GM10266 (cell line): ENCODE results near the gene DACT2.

Experiments used
- DNase-seq: peaks from one replicate; pipeline ENCODE4 v3.0.0; 2012; ENCODE audit errors: extremely low spot score
- TF ChIP-seq, protein P1 (sequence below): IDR thresholded peaks from 2 replicates; pipeline ENCODE4 v1.5.1; 2012; ENCODE audit warnings: mild to moderate bottlenecking, low read depth; ENCODE audit not compliant: control insufficient read depth, insufficient read depth; ENCODE audit errors: missing control alignments

The DACT2 gene

DNA sequence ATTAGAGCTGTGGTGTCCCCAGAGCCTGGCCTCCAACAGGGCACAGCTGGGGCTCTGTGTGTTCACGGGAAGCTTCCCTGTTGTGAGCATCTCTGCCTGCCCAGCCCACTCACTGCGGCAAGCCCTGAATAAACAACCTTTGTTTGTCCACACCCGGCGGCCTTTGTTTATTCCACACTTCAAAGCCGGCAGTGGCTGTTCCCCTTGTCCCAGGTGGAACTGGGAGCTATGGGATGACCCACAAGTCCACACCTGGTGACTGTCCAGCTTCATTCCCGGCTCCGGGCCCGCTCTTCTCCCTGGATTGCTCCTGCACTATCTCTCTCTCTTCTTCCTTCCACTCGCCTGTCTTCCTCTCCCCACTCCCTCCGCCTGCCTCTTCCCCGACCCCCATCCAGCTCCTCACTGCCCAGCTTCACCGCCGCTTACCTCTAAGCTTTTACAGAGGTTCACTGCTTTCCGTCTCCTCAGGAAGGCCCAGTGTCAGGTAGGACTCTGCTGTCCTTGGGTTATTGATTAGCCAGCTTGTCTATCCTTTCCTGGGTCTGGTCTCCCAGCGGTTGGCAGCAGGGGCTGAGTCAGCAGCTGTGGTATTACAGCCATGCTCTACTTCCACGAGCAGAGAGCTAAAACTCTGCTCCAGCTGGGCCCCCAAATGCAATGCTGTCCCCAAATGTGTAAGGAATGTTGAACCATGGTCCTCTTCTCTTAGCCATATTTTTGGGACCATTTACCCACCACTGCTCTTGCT, 17.8 kb downstream of the DACT2 start:
- no peak for DNase-seq
- TF ChIP-seq, protein P1, sequence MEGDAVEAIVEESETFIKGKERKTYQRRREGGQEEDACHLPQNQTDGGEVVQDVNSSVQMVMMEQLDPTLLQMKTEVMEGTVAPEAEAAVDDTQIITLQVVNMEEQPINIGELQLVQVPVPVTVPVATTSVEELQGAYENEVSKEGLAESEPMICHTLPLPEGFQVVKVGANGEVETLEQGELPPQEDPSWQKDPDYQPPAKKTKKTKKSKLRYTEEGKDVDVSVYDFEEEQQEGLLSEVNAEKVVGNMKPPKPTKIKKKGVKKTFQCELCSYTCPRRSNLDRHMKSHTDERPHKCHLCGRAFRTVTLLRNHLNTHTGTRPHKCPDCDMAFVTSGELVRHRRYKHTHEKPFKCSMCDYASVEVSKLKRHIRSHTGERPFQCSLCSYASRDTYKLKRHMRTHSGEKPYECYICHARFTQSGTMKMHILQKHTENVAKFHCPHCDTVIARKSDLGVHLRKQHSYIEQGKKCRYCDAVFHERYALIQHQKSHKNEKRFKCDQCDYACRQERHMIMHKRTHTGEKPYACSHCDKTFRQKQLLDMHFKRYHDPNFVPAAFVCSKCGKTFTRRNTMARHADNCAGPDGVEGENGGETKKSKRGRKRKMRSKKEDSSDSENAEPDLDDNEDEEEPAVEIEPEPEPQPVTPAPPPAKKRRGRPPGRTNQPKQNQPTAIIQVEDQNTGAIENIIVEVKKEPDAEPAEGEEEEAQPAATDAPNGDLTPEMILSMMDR = no peak

GRCh38 chr6:168300975-168301647, 18.5 kb downstream of the DACT2 start:
- no peak for DNase-seq
- TF ChIP-seq, protein P1 = no peak

DNA sequence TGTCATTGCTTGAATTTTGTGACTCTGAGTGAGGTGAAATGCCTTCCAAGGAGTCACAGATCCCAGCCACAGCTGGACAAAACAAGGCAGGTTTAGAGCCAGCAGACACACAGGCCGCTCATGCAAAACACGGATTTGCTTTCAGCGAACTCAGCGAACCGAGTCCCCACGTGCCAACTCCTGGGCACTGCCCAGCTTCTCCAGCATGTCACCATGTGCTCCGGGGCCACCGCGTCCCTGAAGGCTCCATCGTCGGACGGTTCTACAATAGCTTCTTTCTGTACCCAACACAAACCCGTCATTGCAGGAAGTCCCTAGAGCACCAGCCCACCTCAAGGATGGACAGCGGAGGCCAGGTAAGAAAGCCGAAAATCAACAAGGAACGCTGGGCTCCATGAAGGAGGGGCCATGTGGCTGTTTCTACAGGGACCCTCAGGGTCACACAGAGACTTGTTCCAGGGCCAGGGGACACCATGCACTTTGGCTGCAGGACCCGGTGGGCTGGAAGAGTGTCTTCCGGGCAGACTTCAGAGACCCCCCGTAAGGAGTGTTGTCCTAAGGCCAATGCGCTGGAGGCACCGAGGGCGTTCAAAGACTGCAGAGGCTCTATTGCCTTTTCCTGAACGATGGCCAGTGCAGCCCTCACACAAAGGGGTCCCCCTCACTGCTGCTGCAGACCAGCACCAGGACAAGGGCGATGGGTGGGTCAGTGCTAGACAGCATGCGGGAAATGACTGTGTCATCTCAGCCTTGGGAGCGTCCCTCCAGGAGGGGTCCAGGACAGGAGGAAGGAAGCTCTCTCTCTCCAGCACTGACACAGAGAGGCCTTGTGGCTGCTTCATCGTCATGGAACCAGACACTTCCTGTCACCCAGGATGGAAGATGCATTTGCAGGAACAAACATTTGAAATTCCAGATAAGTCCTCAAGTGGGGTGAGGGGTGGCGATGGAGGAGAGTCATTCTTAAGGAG, 19.8 kb downstream of the DACT2 start:
- DNase-seq = no peak
- TF ChIP-seq, protein P1 = no peak

- no peak for DNase-seq
- TF ChIP-seq, protein P1 = no peak
Observed at GRCh38 chr6:168297643-168298042, 21.9 kb downstream of the DACT2 start.

DNA sequence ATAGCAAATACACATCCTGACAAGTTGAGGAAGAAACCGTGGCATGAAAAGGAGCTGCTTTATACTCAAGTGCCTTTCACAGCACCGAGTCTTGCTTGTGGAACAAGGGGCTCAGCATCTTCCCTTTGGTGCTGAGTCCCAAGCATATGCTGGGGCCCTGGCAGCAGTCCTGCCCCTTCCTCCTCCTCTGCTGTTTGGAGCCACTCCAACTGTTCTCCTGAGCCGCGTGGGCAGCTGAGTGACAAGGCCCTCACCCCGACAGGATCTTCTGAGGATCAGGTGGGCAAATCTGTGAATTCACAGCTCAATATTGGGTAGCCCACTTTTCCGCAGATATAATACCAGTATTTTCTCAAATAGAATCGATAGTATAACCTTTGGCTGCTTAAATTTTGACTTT, 24.7 kb downstream of the DACT2 start:
- TF ChIP-seq, protein P1 = no peak
- DNase-seq = no peak

DNA sequence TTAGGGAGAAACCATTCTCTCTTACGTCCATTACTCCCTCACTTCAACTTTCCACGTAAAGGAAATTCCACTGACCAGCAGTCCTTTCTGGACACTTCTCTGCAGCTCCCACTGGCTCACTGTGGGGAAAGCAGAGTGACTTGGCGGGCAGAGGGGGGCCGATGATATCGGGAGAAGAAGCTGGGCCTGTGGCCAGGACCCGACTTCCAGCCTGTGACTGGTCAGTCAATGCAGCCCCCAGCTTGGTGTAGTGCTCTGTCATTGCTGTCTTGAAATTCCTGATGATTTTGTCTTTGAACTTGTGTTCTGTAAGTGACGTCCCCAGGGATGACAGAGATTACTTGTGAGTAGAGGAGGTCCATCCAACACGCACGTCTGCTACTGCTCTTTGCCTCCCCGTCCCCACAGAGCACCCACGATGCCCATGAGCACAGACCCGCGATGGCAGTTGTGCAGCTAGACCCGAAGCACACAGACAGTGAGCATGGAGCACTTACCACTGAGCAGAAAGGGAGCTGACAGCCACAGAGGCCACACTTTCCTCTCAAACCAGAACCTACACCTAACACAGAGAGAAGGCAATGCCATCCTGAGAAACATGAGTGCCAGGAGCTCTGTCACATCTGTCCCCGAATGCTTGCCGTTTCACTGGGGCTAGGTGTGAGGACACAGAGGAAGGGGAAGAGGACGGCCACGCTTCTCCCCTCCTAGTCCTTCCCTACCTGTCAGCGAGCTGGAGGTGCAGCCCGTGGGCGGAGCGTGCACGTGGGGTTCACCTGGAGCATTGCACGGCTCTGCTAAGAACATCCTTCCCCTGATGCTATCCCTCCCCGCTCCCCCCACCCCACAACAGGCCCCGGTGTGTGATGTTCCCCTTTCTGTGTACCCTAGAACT, 25.7 kb downstream of the DACT2 start:
- DNase-seq = no peak
- TF ChIP-seq, protein P1 = no peak
